ENCODE results near the gene PSMD6. TPM values are rescaled to one million over a fixed set of nuclear protein-coding genes. Genes with fewer than 3 reads are reported as not detected.

PSMD6 gene
- total and polyA plus RNA-seq, 9 of the 15 experiments (the other 6 are each of a cell fraction or from before 2014, with no cell fraction given) = 78.2 to 133 (median 113) TPM

DNA sequence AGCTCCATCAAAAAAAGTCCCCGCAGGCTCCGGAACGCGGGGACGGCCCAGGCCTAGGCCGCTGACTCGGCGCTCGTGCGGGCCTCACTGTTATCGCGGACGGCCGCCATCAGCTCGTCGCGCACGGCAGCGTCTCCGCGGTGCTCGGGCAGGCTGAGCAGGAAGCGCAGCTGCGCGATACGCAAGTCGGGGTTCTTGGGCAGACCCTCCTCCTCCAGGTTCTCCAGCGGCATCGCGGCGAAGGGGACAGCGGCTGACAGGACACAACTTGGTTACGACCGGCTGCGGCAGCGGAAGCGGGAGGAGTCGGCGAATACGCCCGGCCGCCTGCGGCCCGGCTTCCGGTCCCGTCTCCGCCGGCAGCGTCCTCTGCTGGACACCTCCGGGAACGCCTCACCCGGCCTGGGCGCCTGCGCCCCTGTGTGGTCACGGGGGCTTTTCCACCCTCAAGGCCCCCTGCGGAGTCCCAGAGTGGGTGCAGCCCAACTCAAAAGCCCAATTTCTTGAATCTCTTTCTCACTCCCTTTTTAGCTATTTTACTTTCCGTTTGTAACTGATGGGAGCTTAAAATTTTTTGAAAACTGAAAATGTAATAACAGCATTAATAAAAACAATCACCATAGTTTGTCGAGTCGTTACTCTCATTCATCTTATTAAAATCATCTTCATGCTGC lies at the start of gene PSMD6 (continued):
- TF ChIP-seq, protein P1, sequence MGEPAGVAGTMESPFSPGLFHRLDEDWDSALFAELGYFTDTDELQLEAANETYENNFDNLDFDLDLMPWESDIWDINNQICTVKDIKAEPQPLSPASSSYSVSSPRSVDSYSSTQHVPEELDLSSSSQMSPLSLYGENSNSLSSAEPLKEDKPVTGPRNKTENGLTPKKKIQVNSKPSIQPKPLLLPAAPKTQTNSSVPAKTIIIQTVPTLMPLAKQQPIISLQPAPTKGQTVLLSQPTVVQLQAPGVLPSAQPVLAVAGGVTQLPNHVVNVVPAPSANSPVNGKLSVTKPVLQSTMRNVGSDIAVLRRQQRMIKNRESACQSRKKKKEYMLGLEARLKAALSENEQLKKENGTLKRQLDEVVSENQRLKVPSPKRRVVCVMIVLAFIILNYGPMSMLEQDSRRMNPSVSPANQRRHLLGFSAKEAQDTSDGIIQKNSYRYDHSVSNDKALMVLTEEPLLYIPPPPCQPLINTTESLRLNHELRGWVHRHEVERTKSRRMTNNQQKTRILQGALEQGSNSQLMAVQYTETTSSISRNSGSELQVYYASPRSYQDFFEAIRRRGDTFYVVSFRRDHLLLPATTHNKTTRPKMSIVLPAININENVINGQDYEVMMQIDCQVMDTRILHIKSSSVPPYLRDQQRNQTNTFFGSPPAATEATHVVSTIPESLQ (CRISPR knock-in tag; IDR thresholded peaks at IDR 0.05) = no peak
- no peak for TF ChIP-seq ZNF830 (CRISPR knock-in tag; IDR thresholded peaks at IDR 0.05)
- TF ChIP-seq, protein P2, sequence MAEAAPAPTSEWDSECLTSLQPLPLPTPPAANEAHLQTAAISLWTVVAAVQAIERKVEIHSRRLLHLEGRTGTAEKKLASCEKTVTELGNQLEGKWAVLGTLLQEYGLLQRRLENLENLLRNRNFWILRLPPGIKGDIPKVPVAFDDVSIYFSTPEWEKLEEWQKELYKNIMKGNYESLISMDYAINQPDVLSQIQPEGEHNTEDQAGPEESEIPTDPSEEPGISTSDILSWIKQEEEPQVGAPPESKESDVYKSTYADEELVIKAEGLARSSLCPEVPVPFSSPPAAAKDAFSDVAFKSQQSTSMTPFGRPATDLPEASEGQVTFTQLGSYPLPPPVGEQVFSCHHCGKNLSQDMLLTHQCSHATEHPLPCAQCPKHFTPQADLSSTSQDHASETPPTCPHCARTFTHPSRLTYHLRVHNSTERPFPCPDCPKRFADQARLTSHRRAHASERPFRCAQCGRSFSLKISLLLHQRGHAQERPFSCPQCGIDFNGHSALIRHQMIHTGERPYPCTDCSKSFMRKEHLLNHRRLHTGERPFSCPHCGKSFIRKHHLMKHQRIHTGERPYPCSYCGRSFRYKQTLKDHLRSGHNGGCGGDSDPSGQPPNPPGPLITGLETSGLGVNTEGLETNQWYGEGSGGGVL (CRISPR knock-in tag; IDR thresholded peaks at IDR 0.05) = no peak
- no peak for TF ChIP-seq HMG20B (CRISPR knock-in tag; IDR thresholded peaks at IDR 0.05)
- TF ChIP-seq NFATC3 (IDR thresholded peaks at IDR 0.05) = no peak
- TF ChIP-seq NFIX (CRISPR knock-in tag; IDR thresholded peaks at IDR 0.05; ENCODE audit: low read depth) = no peak
- no peak for TF ChIP-seq ZNF699 (CRISPR knock-in tag; IDR thresholded peaks at IDR 0.05; ENCODE audit: insufficient replicate concordance)
- TF ChIP-seq EP300 (IDR thresholded peaks at IDR 0.05; ENCODE audit: low read length) = no peak
- TF ChIP-seq HDAC6 (IDR thresholded peaks at IDR 0.05; ENCODE audit: low read depth, low read length) = no peak
- TF ChIP-seq MIER1 (IDR thresholded peaks at IDR 0.05; ENCODE audit: low read depth) = no peak
- no peak for TF ChIP-seq ATF1 (CRISPR knock-in tag; IDR thresholded peaks at IDR 0.05)
- TF ChIP-seq ATF1 (tag; IDR thresholded peaks at IDR 0.05) = peak; percentile 53
- TF ChIP-seq, protein P3, sequence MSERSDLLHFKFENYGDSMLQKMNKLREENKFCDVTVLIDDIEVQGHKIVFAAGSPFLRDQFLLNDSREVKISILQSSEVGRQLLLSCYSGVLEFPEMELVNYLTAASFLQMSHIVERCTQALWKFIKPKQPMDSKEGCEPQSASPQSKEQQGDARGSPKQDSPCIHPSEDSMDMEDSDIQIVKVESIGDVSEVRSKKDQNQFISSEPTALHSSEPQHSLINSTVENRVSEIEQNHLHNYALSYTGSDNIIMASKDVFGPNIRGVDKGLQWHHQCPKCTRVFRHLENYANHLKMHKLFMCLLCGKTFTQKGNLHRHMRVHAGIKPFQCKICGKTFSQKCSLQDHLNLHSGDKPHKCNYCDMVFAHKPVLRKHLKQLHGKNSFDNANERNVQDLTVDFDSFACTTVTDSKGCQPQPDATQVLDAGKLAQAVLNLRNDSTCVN (CRISPR knock-in tag; IDR thresholded peaks at IDR 0.05) = no peak
- no peak for TF ChIP-seq ELF4 (CRISPR knock-in tag; IDR thresholded peaks at IDR 0.05)
- TF ChIP-seq U2AF1 (optimal IDR thresholded peaks at IDR 0.05; ENCODE audit: low read depth, low read length) = no peak
- TF ChIP-seq, protein P4, sequence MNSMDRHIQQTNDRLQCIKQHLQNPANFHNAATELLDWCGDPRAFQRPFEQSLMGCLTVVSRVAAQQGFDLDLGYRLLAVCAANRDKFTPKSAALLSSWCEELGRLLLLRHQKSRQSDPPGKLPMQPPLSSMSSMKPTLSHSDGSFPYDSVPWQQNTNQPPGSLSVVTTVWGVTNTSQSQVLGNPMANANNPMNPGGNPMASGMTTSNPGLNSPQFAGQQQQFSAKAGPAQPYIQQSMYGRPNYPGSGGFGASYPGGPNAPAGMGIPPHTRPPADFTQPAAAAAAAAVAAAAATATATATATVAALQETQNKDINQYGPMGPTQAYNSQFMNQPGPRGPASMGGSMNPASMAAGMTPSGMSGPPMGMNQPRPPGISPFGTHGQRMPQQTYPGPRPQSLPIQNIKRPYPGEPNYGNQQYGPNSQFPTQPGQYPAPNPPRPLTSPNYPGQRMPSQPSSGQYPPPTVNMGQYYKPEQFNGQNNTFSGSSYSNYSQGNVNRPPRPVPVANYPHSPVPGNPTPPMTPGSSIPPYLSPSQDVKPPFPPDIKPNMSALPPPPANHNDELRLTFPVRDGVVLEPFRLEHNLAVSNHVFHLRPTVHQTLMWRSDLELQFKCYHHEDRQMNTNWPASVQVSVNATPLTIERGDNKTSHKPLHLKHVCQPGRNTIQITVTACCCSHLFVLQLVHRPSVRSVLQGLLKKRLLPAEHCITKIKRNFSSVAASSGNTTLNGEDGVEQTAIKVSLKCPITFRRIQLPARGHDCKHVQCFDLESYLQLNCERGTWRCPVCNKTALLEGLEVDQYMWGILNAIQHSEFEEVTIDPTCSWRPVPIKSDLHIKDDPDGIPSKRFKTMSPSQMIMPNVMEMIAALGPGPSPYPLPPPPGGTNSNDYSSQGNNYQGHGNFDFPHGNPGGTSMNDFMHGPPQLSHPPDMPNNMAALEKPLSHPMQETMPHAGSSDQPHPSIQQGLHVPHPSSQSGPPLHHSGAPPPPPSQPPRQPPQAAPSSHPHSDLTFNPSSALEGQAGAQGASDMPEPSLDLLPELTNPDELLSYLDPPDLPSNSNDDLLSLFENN (IDR thresholded peaks at IDR 0.05; ENCODE audit: low read depth in 2 of 2, low read length in 2 of 2) = no peak

Data from K562 (cell line).